Ishikawa (cell line): ENCODE results near the gene SLC13A4.

Source experiments
- CEBPB ChIP-seq: IDR thresholded peaks from 2 replicates; pipeline ENCODE4 v1.6.1; 2012
- CREB1 ChIP-seq: IDR thresholded peaks from 2 replicates; pipeline ENCODE4 v1.6.1; 2012; ENCODE audit warnings: low read depth
- EGR1 ChIP-seq: IDR thresholded peaks from 2 replicates; pipeline ENCODE4 v1.6.1; 2012
- EP300 ChIP-seq: IDR thresholded peaks from 2 replicates; pipeline ENCODE4 v1.6.1; 2012; ENCODE audit warnings: borderline replicate concordance
- FOXM1 ChIP-seq: IDR thresholded peaks from 2 replicates; pipeline ENCODE4 v1.6.1; 2012; ENCODE audit warnings: low read depth, borderline replicate concordance
- MAX ChIP-seq: IDR thresholded peaks from 2 replicates; pipeline ENCODE4 v1.6.1; 2012
- NFIC ChIP-seq: IDR thresholded peaks from 2 replicates; pipeline ENCODE4 v1.6.1; 2012
- RAD21 ChIP-seq: IDR thresholded peaks from 2 replicates; pipeline ENCODE4 v1.6.1; 2012; ENCODE audit warnings: low read depth
- REST ChIP-seq: IDR thresholded peaks from 2 replicates; pipeline ENCODE4 v1.6.1; 2012; ENCODE audit warnings: low read depth, mild to moderate bottlenecking
- TAF1 ChIP-seq: IDR thresholded peaks from 2 replicates; pipeline ENCODE4 v1.6.1; 2012; ENCODE audit warnings: low read depth, mild to moderate bottlenecking
- TCF12 ChIP-seq: IDR thresholded peaks from 2 replicates; pipeline ENCODE4 v1.6.1; 2012; ENCODE audit warnings: low read depth
- TEAD4 ChIP-seq: IDR thresholded peaks from 2 replicates; pipeline ENCODE4 v1.6.1; 2012
- USF1 ChIP-seq: IDR thresholded peaks from 2 replicates; pipeline ENCODE4 v1.6.1; 2012
- YY1 ChIP-seq: IDR thresholded peaks from 2 replicates; pipeline ENCODE4 v1.6.1; 2012; ENCODE audit warnings: low read depth
- ZBTB7A ChIP-seq: IDR thresholded peaks from 2 replicates; pipeline ENCODE4 v1.6.1; 2012; ENCODE audit warnings: low read depth

The SLC13A4 gene

GRCh38 chr7:135693558-135693957, 34.4 kb downstream of the SLC13A4 start:
- TF ChIP-seq FOXM1: no peak
- TF ChIP-seq YY1: no peak
- no peak for TF ChIP-seq TEAD4
- no peak for TF ChIP-seq USF1
- TF ChIP-seq TCF12: no peak
- no peak for TF ChIP-seq EGR1
- no peak for TF ChIP-seq REST
- no peak for TF ChIP-seq NFIC
- TF ChIP-seq RAD21: no peak
- no peak for TF ChIP-seq CEBPB
- no peak for TF ChIP-seq EP300
- no peak for TF ChIP-seq TAF1
- no peak for TF ChIP-seq MAX
- no peak for TF ChIP-seq CREB1
- no peak for TF ChIP-seq ZBTB7A

GRCh38 chr7:135692055-135692454, 35.9 kb downstream of the SLC13A4 start:
- no peak for TF ChIP-seq EP300
- TF ChIP-seq NFIC: no peak
- no peak for TF ChIP-seq TAF1
- no peak for TF ChIP-seq RAD21
- TF ChIP-seq TEAD4: no peak
- no peak for TF ChIP-seq YY1
- no peak for TF ChIP-seq MAX
- no peak for TF ChIP-seq CREB1
- TF ChIP-seq FOXM1: no peak
- no peak for TF ChIP-seq REST
- no peak for TF ChIP-seq EGR1

- TF ChIP-seq EGR1 (no peak), EP300 (no peak), ZBTB7A (no peak), NFIC (no peak), TAF1 (no peak)
These were observed 37.4 kb downstream of the SLC13A4 start for GRCh38 chr7:135690566-135690965.

GRCh38 chr7:135687466-135687865, 40.5 kb downstream of the SLC13A4 start:
- no peak for TF ChIP-seq USF1
- no peak for TF ChIP-seq CEBPB
- no peak for TF ChIP-seq TEAD4
- no peak for TF ChIP-seq EP300
- TF ChIP-seq NFIC: no peak
- no peak for TF ChIP-seq TCF12
- TF ChIP-seq RAD21: no peak
- no peak for TF ChIP-seq EGR1

GRCh38 chr7:135685306-135686084, 42.5 kb downstream of the SLC13A4 start:
- TF ChIP-seq REST (no peak), NFIC (no peak), CREB1 (no peak), EGR1 (no peak), RAD21 (no peak), EP300 (no peak), CEBPB (no peak), MAX (no peak), ZBTB7A (no peak), TCF12 (no peak), TAF1 (no peak), FOXM1 (no peak), USF1 (no peak), TEAD4 (no peak)
